ENCODE measurements around the gene MTFR1L.

- TF ChIP-seq POLR2A (IDR thresholded peaks at IDR 0.05): no peak
- no peak for TF ChIP-seq CTCF (IDR thresholded peaks at IDR 0.05)
Observed at GRCh38 chr1:25871704-25872494, 52.1 kb downstream of the MTFR1L start.

Data from heart left ventricle (tissue), 13 donors.